Measurements from ENCODE around the gene PKLR.
"Not testable (repeated sequence)": the region's sequence is repeated elsewhere in the genome, so short reads cannot be mapped to it uniquely, and the experiment has no call there.

PKLR gene

GRCh38 chr1:155301342-155301841 is at the start of gene PKLR:
Gene PKLR (minus strand): TSS chr1:155301438. CDS start chr1:155301395, 43 bp downstream.
- no peak for TF ChIP-seq CTCF (IDR thresholded peaks at IDR 0.05; ENCODE audit: extremely low read depth, missing control alignments)
- no peak for DNase-seq (ENCODE audit: low spot score)

- no peak for DNase-seq (ENCODE audit: low spot score)
- TF ChIP-seq CTCF (IDR thresholded peaks at IDR 0.05; ENCODE audit: extremely low read depth, missing control alignments) = no peak
Measured at GRCh38 chr1:155342842-155343241, 41.6 kb upstream of the PKLR start.

DNA sequence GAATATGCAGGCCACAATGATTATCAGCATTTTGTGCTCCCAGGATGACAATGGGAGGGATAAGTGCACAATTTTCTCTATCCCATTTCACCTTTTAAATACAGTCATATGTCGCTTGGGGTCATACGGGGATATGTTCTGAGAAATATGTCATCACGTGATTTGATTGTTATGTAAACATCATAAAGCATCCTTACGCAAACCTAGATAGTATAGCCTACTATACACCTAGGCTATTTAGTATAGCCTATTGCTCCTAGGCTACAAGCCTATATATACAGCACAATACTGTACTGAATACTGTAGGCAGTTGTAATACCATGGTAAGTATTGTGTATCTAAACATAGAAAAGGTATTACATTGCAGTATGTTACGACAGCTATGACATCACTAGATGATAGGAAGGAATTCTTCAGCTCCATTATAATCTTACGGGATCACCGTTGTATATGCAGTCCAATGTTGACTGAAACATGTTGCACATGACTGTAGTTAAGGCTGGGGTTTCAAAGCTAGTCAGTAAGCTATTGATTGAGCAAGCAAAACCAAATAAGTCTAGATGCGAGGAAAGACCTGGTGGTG is 38.4 kb upstream of the PKLR start:
- no peak for DNase-seq (ENCODE audit: low spot score)
- no peak for TF ChIP-seq CTCF (IDR thresholded peaks at IDR 0.05; ENCODE audit: extremely low read depth, missing control alignments)

- no peak for DNase-seq (ENCODE audit: low spot score)
- TF ChIP-seq CTCF (IDR thresholded peaks at IDR 0.05; ENCODE audit: extremely low read depth, missing control alignments) = no peak
Measured at GRCh38 chr1:155334962-155335361, 33.7 kb upstream of the PKLR start.

- TF ChIP-seq CTCF (IDR thresholded peaks at IDR 0.05; ENCODE audit: extremely low read depth, missing control alignments) = no peak
- DNase-seq (ENCODE audit: low spot score) = no peak
Measured at GRCh38 chr1:155329980-155330598, 28.9 kb upstream of the PKLR start.

GRCh38 chr1:155328856-155329255 is 27.6 kb upstream of the PKLR start:
- DNase-seq (ENCODE audit: low spot score) = not testable (repeated sequence)

DNA sequence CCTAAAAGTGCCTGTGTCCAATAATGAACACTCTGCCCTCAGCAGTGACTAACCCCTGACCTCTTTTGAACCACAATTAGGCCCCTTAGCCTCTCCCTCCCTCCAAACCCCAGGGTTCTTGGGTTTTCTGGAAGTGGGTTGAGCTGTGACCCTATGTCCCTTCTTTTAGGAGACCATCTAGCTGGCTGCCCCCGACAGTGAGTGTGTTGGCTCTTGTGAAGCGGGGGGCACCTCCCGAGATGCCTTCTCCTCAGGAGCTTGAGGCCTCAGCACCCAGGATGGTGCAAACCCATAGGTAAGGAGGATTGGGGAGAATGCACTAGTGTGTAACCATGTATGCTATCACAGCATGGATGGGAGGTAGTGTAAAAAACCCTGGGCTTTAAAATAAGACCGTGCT is 26.7 kb upstream of the PKLR start:
- no peak for DNase-seq (ENCODE audit: low spot score)
- no peak for TF ChIP-seq CTCF (IDR thresholded peaks at IDR 0.05; ENCODE audit: extremely low read depth, missing control alignments)

DNA sequence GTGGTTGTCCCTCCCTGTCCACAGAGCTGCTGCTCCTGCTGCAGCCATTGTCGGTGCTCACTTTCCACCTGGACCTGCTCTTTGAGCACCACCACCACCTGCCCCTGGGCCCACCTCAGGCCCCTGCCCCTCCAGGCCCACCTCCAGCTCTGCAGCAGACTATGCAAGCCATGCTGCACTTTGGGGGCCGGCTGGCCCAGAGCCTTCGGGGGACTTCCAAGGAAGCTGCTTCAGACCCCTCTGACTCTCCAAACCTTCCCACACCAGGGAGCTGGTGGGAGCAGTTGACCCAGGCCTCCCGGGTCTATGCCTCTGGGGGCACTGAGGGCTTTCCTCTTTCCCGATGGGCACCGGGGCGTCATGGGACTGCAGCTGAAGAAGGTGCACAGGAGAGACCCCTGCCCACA is 25.4 kb upstream of the PKLR start:
- DNase-seq (ENCODE audit: low spot score) = no peak
- no peak for TF ChIP-seq CTCF (IDR thresholded peaks at IDR 0.05; ENCODE audit: extremely low read depth, missing control alignments)
